Suprapubic skin (tissue), 4 donors: ENCODE measurements around the gene FLNB. TPM values are rescaled to one million over a fixed set of nuclear protein-coding genes. Genes with fewer than 3 reads are reported as not detected.

Experiments used
- DNase-seq, 2 donors: peaks; one replicate each; pipeline ENCODE4 v3.0.0-alpha.2; 2019; ENCODE audit warnings: low spot score in 2 of 2
- H3K27ac ChIP-seq: fragments of 200-600 bp; sonication (generic); one replicate; pipeline ENCODE4 v1.5.1; 2019
- H3K27me3 ChIP-seq: fragments of 200-600 bp; sonication (generic); one replicate; pipeline ENCODE4 v1.5.1; 2019
- H3K36me3 ChIP-seq: fragments of 200-600 bp; sonication (generic); one replicate; pipeline ENCODE4 v1.5.1; 2019
- H3K4me1 ChIP-seq: fragments of 200-600 bp; sonication (generic); one replicate; pipeline ENCODE4 v1.5.1; 2019
- H3K4me3 ChIP-seq: fragments of 200-600 bp; sonication (generic); one replicate; pipeline ENCODE4 v1.5.1; 2019; ENCODE audit warnings: mild to moderate bottlenecking
- H3K9me3 ChIP-seq: fragments of 200-600 bp; sonication (generic); one replicate; pipeline ENCODE4 v1.5.1; 2019
- EP300 ChIP-seq: sonication (generic); formaldehyde crosslinking; IDR thresholded peaks from one replicate; pipeline ENCODE4 v1.6.1; 2017; ENCODE audit warnings: antibody characterized with exemption
- POLR2A ChIP-seq, 2 donors: fragments of 450-650 bp; IDR thresholded peaks; one replicate each; pipeline ENCODE4 v1.6.1; 2017; ENCODE audit warnings: antibody characterized with exemption in 2 of 2, mild to moderate bottlenecking in 2 of 2, moderate library complexity in 2 of 2
- POLR2AphosphoS5 ChIP-seq, 3 donors: sonication (generic); formaldehyde crosslinking; IDR thresholded peaks; one replicate each; pipeline ENCODE4 v1.6.1; 2017; ENCODE audit warnings: antibody characterized with exemption in 3 of 3
- WGBS: methylation state at CpG from one replicate; pipeline ENCODE4 v1.1.5; 2018; 5-methylcytosine and 5-hydroxymethylcytosine counted together
- total RNA-seq, 4 donors: library from RNA; depleted of rRNA; stranded (reverse); fragments of >200 nt; gene quantifications; one replicate each; pipeline ENCODE4 v1.1.0, GENCODE V29; 2016
- TF ChIP-seq, protein P1 (sequence below), 2 donors: fragments of 200-600 bp in 1 of 2; fragments of 450-650 bp in 1 of 2; sonication (generic) in 1 of 2; IDR thresholded peaks; one replicate each; pipeline ENCODE4 v1.5.1; 2016 to 2019; ENCODE audit warnings: antibody characterized with exemption in 2 of 2, mild to moderate bottlenecking in 1 of 2, moderate library complexity in 1 of 2

Gene FLNB
- total RNA-seq, 4 donors from 2014 or later, result 143 to 186 (median 150) TPM

GRCh38 chr3:58160399-58160798 lies 152.2 kb downstream of the FLNB start:
- Histone ChIP-seq H3K27ac (no peak overlapping the region), H3K9me3 (no peaks in the 10 kb centered on the region), H3K36me3 (peaks cover 80% of the 10 kb centered on the region), H3K4me1 (peaks cover 5% of the 10 kb centered on the region), H3K27me3 (no peaks in the 10 kb centered on the region), H3K4me3 (no peak overlapping the region)
- WGBS, result 91% methylated on average over 1 of the region's 1 CpG
- no peak for DNase-seq
- TF ChIP-seq, protein P1, sequence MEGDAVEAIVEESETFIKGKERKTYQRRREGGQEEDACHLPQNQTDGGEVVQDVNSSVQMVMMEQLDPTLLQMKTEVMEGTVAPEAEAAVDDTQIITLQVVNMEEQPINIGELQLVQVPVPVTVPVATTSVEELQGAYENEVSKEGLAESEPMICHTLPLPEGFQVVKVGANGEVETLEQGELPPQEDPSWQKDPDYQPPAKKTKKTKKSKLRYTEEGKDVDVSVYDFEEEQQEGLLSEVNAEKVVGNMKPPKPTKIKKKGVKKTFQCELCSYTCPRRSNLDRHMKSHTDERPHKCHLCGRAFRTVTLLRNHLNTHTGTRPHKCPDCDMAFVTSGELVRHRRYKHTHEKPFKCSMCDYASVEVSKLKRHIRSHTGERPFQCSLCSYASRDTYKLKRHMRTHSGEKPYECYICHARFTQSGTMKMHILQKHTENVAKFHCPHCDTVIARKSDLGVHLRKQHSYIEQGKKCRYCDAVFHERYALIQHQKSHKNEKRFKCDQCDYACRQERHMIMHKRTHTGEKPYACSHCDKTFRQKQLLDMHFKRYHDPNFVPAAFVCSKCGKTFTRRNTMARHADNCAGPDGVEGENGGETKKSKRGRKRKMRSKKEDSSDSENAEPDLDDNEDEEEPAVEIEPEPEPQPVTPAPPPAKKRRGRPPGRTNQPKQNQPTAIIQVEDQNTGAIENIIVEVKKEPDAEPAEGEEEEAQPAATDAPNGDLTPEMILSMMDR (IDR thresholded peaks at IDR 0.05), result no peak
- no peak for TF ChIP-seq POLR2AphosphoS5 (IDR thresholded peaks at IDR 0.05)
- TF ChIP-seq EP300, result no peak
- no peak for TF ChIP-seq POLR2A (IDR thresholded peaks at IDR 0.05)

DNA sequence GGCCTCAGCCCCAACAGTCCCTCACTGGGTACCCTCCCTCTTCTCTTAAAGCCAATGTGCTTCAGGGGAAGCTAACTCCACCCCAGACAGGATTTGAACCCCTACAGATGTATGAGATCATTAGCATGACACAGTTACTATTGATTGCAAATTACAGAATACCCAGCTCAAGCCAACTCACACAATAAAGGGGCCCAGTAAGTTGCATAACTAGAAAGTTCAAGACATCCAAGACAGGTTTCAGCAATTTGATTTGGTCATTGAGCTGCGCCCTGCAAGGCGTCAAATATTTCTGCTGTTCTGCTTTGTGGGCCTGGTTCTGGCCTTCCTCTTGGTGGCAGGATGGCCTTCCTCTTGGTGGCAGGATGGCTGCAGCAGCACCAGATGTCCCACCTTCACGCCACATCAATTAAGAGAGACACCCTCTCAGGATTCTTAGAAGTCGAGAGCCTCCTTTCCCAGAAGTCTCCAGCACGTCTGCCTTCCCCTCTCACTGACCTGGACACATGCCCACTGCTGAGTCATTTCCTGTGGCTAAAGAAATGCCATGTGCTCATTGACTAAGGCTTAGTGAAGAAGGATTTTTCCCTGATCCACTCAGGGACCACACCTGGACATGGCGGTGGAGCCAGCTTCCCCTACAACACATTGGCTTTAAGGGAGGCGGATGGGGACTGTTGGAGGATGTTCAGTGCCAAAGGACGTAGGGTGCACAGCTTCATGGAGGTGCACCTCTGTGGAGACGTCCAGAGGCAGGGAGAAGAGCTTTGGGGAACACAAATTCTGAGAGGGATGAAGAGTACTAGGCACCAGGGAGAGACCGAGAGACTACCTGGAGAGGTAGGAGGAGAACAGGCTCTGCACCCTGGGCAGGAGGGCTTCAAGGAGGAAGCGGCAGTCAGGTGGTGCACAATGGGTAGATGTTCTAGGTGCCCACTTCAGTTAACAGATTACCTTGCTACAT lies 153.5 kb downstream of the FLNB start:
- peaks cover 12% of the 10 kb centered on the region for H3K4me1 ChIP-seq
- H3K27ac ChIP-seq, result no peak overlapping the region
- H3K9me3 ChIP-seq, result no peaks in the 10 kb centered on the region
- H3K36me3 ChIP-seq, result peaks cover 66% of the 10 kb centered on the region
- no peak for TF ChIP-seq EP300
- no peak for TF ChIP-seq POLR2A (IDR thresholded peaks at IDR 0.05)
- no peak for TF ChIP-seq POLR2AphosphoS5 (IDR thresholded peaks at IDR 0.05)
- TF ChIP-seq, protein P1 (IDR thresholded peaks at IDR 0.05), result no peak
- no peak overlapping the region for H3K4me3 ChIP-seq
- no peak for DNase-seq
- no peaks in the 10 kb centered on the region for H3K27me3 ChIP-seq
- 89% methylated on average over 10 of the region's 11 CpGs for whole genome bisulfite sequencing

DNA sequence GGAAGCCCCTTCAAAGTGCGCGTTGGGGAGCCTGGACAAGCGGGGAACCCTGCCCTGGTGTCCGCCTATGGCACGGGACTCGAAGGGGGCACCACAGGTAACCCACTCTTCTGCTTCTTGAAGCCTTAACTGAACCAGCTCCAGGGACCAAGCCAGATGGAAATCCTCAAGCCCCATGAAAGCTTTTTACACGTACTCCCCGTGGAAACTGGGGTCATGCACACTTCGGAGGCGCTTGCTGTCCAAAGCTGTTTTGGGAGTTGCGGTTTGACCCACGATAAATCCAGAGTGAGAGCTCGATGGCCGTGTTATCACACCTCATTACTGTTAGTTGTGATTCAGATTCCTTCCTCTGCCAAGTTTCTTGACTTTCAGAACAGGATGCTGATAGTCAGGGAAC lies 155.0 kb downstream of the FLNB start:
- Histone ChIP-seq H3K27me3 (no peaks in the 10 kb centered on the region), H3K27ac (no peak overlapping the region), H3K36me3 (peaks cover 58% of the 10 kb centered on the region), H3K9me3 (no peaks in the 10 kb centered on the region), H3K4me3 (no peak overlapping the region), H3K4me1 (peaks cover 23% of the 10 kb centered on the region)
- DNase-seq, result no peak
- TF ChIP-seq POLR2AphosphoS5 (IDR thresholded peaks at IDR 0.05), result no peak
- TF ChIP-seq EP300, result no peak
- TF ChIP-seq, protein P1 (IDR thresholded peaks at IDR 0.05), result no peak
- no peak for TF ChIP-seq POLR2A (IDR thresholded peaks at IDR 0.05)
- 93% methylated on average over 14 of the region's 14 CpGs for WGBS

DNA sequence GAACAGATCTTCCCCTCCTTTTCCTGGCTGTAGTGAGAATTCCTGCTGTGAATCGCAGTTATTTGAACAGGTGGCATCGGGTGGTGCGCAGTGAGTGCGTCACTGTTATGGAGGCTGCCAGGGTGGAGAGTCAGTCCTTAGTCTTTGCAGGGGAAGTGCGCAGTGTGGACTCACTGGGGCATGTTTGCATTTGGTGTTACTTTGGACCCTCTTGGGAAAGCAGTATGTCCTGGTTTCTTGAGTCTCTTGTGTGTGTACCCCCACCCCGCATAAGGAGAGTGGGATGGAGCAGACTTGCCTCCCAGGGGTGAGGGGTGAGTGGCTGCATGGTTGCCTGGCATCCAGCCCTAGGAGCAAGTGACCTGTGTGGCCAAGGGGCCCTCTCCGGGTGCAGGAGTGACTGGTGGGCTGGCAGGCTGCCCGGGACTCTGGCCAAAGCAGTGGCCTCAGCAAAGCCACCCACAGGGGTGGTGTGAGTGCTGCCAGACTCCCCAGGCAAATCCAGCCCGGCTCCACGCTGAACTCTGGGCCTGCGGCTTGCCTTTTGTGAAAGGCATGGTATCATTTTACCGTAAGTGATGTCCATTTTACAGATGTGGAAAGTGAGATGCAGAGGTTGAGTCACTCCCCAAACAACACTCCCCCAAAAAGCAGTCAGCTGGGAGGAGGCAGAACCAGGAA lies 156.1 kb downstream of the FLNB start:
- TF ChIP-seq, protein P1 (IDR thresholded peaks at IDR 0.05), result no peak
- no peak for TF ChIP-seq EP300
- no peak for TF ChIP-seq POLR2A (IDR thresholded peaks at IDR 0.05)
- no peak for TF ChIP-seq POLR2AphosphoS5 (IDR thresholded peaks at IDR 0.05)
- H3K9me3 ChIP-seq, result no peaks in the 10 kb centered on the region
- no peak for DNase-seq
- WGBS, result 68% methylated on average over 8 of the region's 12 CpGs
- no peaks in the 10 kb centered on the region for H3K27me3 ChIP-seq
- H3K4me3 ChIP-seq, result no peak overlapping the region
- H3K36me3 ChIP-seq, result peaks cover 56% of the 10 kb centered on the region
- peaks cover 23% of the 10 kb centered on the region for H3K4me1 ChIP-seq
- H3K27ac ChIP-seq, result no peak overlapping the region
